Epidermal melanocyte (primary cell): ENCODE results near the gene MYO1G.
"Not testable (repeated sequence)": the region's sequence is repeated elsewhere in the genome, so short reads cannot be mapped to it uniquely, and the experiment has no call there.

Source experiments
- DNase-seq: peaks from one replicate; pipeline ENCODE4 v3.0.0; 2011; ENCODE audit warnings: low spot score; ENCODE audit not compliant: insufficient read length

MYO1G gene

DNA sequence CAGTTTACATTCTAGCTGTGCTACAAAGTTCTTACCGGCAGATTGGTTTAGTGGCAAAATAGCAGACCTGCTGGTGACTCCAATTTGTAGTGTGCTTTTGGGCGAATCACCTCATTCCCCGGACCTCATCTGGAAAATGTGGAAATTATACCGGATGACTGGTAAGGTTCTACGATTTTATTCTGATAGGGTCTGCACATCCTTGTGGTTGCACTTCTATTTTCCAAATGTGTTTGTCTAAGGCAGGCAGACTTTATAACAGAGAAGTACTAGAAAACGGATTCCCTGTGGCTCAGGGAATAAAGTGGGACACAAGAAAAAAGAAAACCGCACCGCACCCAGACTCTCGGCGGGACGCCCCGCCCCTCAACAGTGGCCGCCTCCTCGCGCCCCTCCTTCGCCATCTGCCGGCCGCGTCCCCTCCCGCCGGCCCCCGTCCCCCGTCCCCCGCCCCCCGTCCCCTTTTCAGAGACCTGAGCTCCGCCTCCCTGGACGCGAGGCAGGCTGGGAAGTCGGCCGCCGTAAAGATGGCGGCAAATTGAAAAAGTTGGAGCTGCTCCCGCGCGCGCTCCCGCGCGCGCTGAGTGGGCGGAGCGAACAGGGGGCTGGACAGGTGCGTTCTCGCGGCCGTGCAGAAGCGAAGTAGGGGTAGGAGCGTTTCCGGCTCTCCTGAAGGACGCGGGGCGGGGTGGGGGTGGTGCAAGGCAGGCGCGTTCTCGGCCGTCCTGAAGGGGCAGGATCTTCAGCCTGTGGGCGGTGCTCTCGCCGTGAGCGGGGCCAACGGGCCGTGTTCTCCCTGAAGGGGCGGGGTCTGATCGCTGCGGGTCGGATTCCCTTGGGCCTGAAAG is 20.7 kb upstream of the MYO1G start:
- DNase-seq: peak; percentile 88

DNA sequence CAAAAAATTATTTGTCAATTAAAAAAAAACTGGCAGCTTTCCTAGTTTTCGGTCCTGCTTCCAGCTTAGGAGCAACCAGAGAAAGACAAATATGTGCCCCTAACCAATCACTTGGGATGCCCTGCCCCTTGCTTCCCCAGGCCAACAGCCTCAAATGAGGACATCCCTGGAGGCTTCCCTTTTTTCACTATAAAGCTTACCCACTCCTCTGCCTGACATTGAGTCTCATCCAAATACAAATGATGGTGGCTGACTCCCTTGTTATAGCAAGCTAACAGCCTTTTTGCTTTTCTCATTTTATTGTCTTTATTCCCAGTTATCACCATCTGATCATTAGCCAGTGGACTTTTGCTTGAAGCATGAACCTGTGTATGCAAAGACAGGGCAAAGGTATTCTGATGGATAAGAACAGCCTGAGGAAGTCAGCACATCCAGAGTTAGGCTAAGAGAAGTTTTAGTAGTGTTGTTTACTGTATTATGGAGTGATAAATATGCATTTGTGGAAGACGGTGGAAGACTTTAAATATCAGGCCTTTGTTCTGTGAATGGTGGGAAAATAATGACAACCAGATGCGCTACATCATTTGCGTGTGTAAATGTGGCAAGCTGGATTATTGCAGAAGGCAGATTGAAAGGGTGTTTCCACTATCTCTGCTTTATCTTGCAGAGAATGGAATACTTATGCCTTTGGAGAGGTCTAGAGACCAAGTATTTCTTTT is 19.5 kb upstream of the MYO1G start:
- no peak for DNase-seq

DNA sequence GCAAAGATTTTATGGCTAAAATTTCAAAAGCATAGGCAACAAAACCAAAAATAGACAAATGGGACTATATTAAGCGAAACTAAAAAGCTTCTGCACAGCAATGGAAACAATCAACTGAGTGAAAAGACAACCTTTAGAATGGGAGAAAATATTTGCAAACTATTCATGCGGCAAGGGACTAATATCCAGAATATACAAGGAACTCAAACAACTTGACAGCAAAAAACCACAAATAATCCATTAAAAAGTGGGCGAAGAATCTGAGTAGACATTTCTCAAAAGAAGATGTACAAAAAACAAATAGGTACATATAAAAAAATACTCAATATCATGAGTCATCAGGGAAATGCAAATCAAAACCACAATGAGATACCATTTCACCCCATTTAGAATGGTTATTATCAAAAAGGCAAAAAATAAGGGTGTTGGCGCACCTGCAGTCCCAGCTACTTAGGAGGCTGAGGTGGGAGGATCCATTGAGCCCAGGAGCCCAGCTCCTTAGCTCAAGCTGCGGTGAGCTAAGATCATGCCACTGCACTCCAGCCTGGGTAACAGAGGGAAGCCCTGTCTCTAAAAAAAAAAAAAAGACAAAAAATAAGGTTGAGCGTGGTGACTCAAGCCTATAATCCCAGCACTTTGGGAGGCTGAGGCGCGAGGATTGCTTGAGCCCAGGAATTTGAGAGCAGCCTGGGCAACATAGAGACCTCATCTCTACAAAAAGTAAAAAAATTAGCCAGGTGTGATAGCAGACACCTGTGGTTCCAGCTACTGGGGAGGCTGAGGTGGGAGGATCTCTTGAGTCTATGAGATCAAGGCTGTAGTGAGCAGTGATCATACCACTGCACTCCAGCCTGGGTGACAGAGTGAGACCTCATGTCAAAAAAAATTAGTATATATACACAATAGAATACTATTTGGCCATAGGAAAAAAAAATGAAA is 17.0 kb upstream of the MYO1G start:
- no peak for DNase-seq

DNA sequence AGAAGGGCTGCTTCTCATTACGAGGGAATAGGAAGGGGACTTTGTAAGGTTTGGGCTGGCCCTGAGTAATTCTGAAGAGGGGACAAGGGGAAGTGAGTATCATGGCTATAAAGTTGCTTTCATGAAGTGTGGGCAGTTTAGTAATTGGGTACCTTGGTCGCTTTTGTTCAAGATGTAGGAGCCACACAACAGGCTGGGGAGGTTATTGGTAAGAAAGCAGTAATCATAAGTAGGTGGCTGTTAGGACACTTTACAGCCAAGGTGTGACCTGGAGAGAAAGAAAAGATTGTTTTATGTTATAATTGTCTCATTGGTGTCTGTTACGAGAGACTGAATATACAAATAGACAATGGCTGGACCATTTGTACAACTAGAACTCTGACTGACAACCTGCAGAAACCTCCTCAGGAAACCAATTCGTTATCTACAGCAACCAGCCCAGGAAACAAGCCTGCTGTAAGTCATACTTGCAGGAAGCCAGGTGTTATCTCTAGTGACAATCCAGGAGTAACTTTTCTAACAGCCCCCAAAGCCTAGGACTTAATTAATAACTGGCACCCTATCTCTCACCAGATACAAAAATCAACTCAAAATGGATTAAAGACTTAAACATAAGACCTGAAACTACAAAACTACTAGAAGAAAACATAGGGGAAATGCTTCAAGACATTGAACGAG is 16.2 kb upstream of the MYO1G start:
- no peak for DNase-seq

DNA sequence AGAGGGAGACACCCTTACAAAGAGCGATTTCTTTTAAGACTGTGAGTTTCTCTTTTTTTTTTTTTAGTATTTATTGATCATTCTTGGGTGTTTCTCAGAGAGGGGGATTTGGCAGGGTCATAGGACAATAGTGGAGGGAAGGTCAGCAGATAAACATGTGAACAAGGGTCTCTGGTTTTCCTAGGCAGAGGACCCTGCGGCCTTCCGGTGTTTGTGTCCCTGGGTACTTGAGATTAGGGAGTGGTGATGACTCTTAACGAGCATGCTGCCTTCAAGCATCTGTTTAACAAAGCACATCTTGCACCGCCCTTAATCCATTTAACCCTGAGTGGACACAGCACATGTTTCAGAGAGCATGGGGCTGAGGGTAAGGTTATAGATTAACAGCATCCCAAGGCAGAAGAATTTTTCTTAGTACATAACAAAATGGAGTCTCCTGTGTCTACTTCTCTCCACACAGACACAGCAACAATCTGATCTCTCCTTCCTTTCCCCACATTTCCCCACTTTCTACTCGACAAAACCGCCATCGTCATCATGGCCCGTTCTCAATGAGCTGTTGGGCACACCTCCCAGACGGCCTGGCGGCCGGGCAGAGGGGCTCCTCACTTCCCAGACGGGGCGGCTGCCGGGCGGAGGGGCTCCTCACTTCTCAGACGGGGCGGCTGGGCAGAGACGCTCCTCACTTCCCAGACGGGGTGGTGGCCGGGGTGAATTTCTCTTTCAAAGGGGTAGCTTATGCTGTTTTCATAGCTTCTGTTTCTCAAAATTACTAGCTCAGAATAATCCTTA is 13.4 kb upstream of the MYO1G start:
- not testable (repeated sequence) for DNase-seq

DNA sequence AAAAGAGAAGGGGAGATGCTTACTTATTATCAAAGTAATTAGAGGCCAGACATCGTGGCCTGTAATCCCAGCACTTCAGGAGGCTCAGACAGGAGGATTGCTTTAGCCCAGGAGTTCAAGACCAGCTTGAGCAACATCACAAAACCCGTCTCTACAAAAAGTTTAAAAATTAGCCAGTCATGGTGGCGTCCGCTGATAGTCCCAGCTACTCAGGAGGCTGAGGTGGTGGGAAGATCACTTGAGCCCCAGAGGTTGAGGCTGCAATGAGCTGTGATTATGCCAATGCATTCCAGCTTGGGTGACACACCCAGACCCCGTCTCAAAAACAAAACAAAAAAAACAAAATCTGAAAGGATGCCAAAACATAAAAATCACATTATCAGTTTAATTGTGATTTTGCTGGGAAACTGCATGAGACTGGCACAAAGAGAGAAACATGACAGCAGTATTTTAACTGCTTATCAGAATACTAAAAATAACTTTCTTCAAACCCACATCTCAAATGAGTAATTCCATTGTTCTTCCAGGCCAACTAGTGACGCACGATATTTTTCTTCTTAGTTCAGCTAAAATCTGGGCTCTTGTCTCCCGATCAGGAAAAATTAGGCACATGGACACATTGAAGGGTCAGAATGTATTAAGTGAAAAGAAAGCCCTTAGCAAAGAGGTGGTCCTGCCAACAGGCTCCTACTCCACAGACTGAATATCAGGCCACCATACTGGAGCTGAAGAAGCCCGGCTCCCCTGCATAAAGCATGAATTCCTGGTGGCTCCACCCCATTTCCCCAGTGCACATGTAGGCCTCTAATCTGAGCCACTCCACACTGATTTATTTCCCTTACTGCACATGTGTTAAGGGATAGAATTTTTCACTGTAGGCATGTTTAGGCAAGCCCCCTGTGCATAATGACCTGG is 11.6 kb upstream of the MYO1G start:
- no peak for DNase-seq

DNA sequence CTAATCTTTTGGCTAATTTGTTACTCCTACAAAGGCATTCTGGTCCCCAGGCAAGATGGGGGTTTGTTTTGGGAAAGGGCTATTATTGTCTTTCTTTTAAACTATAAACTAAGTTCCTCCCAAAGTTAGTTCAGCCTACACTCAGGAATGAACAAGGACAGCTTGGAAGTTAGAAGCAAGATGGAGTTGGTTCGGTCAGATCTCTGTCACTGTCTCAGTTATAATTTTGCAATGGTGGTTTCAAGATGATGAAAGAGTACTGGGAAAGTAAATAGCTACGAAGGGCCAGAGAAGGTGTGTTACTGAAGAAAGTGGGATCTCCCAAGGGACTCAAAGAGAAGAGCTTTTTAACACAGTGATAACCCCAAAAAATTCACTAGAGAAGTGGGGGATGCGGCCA is 10.3 kb upstream of the MYO1G start:
- no peak for DNase-seq

DNA sequence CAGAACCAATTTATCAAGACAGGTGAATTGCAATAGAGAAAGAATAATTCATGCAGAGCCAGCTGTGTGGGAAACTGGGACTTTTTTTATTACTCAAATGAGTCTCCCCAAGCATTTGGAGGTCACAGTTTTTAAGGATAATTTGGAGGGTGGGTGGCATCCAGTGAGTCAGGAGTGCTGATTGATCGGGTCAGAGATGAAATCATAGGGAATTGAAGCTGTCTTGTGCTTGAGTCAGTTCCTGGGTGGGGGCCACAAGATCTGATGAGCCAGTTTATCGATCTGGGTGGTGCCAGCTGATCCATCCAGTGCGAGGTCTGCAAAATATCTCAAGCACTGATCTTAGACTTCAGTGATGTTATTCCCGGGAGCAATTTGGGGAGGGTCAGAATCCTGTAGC is 9.9 kb upstream of the MYO1G start:
- no peak for DNase-seq

DNA sequence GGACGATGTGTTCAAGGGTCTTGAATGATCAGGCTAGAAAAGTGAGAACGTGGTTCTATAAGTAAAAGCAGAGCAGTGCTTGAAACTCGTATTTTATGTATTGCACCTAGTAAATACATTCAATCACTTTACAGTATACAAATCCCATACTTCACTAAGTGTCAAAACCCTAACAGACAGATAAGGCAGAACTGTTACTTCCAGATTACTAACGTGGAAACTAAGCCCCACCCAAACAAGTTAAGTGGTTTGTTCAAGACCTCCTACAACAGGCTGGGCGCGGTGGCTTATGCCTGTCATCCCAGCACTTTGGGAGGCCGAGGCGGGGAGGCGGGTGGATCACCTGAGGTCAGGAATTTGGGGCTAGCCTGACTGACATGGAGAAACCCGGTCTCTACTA is 9.2 kb upstream of the MYO1G start:
- DNase-seq: no peak

DNA sequence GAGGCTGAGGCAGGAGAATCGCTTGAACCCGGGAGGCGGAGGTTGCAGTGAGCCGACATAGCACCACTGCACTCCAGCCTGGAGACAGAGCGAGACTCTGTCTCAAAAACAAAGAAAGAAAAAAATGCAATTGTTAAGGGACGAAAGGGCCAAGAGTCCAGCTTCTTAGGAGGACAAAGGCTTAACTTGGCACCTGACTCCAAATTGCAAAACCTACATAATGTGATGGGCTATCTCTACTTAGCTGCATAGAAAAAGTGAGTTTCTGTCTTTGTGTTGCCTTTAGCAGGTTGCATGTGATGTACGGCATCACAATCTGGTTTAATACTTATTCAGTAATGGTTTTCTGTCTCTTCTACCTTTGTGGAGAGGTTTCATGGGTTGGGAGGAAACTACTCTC is 8.6 kb upstream of the MYO1G start:
- no peak for DNase-seq

DNA sequence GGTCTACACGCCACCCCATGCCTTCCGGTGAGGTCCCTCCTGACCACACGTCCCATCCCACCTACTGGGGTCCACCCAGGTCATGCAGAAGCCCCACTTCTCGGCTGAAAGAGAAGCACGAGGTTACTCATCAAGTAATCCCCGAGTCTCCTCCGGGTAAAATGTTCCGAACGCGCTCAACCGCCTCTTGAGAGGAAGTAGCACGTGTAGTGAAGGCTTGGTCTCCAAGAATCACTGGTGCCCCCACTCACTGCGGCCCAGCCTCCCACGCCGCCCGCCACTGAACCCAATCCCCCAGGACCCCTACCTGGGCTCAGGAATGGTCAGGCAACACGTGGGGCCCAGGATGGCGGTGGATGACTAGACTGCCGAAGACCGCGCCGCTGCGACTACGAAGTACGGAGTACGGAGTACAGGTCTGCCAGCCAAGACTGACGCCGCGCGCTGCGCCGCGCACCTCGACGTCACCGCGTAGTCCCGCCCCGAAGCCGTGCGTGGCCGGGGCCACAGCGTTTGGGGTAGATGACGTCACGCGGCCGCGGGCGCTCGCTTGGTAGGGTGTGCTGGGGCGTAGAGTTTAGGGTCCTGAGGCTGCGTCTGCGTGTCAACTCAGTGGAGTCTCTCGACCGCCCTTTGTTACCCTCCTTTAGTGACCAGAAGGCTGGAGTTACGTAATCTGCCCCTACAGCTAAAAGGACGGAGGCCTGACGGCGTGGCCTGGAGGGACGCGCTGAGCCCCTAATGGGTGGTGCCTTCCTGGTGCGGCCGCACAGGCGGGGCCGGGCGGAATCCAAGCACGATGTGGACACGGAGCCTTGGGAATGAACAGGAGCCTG is 7.6 kb upstream of the MYO1G start:
- no peak for DNase-seq

DNA sequence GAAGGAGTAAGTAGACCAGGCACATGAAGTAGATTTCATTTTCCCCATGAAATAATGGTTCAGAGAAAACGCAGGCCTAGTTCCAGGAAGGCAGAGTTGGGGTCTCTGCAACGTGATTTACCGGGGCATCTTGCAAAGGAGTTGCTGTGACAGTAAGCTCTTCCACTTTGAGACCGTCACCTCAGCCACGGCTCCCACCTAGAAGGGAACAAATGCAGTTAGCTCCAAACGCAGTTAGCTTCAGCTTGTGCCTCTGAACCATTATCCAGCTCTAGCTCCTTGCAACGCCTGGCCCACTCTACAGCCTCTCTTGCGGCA is 7.0 kb upstream of the MYO1G start:
- DNase-seq: no peak

DNA sequence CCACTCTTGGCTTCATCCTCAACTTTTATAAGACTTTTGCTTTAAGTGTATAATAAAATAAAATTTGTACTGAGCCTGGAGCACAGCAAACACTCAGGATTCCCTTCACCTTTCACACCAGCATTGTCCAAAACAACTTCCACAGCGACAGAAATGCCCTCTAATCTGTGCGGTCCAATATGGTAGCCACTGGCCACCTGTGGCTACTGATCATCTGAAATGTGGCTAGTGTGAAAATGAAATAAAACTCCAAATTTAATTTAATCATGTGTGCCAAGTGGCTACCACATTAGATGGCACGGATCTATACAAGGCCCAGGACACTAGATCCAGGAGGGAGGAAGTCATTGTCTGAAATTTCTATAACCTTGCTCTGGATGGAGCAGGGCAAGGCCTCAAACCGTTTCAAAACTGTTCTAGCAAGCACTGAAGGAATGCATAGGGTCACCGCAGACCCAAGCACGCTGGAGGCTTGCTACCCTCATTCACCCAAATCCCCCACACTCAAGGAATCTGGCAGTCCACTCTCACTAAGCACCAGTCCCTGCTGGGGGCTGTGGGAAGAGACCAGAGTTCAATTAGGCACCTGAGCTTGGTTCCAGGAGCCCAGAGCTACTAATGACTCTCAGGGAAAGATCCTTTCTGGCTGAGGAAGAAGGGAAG is 6.3 kb upstream of the MYO1G start:
- no peak for DNase-seq

DNA sequence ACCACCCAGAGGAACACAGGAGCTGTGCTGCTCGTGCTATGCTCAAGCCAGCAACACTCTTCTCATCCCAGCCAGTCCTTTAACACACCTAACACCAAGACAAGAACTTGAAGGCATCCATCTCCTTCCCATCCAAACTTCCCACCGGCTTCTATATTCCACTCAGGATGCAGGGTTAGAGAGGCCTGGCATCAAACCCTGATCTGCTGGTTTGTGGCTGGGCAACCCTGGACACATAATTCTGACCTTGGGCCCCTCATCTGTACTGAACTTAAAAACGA is 5.6 kb upstream of the MYO1G start:
- DNase-seq: no peak

DNA sequence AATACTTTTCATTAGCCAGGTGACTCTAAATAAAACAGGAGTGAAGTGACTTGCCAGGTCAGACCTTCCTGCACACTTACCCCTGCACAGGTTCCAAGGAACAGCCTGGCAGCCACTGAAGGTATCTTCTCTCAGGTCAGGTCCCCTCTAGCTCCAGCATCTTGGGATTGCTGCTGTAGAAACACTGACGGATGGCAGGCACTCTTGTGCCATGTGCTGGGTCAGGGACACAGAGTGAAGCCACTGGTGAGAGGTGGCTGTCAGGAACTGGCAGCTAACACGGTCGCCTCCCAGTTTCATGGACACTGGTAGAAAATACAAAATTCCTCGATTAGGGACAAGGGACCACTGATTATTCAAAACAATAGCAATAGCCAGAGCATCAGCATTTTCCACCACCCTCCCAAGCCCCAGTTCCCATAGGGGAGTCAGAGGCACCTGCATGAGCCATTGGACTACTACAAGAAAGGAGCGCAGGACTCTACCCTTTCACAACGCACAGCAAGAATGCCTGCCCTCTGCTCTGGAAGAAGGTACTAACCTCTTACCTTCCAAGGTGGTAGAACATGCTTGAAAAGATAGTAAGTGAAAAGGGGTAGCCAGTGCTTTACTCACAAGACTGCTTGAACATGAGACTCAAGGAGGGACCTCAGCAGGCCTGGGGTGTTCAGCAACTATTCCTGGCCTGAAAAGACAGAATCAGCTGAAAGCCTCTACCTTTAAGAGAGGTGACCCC is 5.1 kb upstream of the MYO1G start:
- DNase-seq: no peak

DNA sequence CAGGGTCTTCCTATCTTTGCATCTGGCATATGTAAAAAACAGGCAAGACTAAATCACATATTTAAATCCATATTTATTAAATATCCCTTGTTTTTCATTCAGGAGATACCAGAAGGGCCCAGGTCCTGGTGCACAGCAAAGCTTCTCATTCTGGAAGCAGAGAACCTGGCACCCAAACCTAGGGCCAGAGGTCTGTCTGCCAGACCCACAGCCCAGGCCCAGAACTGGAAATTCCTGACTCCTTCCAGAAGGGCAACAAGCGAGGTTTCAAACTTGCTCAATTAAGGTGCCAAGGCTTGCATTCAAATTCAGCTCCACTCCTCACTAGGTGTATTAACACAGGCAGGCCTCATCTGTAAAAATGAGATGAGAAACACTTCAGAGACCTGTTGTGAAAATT is 4.2 kb upstream of the MYO1G start:
- DNase-seq: no peak

DNA sequence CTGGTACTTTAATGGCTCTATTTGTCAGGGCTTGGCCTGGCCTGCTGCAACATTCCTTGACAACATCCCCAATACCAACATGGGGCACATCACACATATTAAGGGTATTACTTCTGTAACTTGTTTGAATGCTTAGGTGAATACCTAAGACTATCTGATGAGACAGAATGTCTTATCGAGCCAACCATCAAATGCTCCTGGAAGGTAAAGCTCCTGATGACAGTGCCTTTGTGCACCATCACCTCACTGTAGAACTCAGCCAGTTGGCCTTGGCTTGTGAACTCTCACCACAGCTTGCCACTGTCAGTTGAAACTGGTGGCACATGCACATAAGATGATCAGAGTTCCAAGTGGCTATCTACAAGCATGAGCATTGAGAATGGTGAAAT is 3.7 kb upstream of the MYO1G start:
- no peak for DNase-seq
